ENCODE measurements around the gene MICAL2. TPM values are rescaled to one million over a fixed set of nuclear protein-coding genes. Genes with fewer than 3 reads are reported as not detected.

The MICAL2 gene
- total and polyA plus RNA-seq, 2 of the 8 experiments (the other 6 are each of a cell fraction or from before 2014, with no cell fraction given), result 1.3 to 4.1 TPM

GRCh38 chr11:12077535-12078280 lies 32.7 kb upstream of the MICAL2 start:
- no peaks in the 10 kb centered on the region for H3K36me3 ChIP-seq (ENCODE audit: control insufficient read depth in 2 of 4, insufficient read depth in 4 of 4, low read length in 3 of 4)
- H3K14ac ChIP-seq (ENCODE audit: insufficient read length), result no peak overlapping the region
- H2BK20ac ChIP-seq (ENCODE audit: low read length), result no peak overlapping the region; the same call in 1 of the 2 replicates
- DNase-seq (ENCODE audit: low read depth in 1 of 2, low spot score in 2 of 2) (no peak), FAIRE-seq (no peak)
- POLR2A ChIA-PET (ENCODE audit: partially characterized antibody), result interaction anchor here (0.7 kb wide), 1 partner anchor 174 kb away, joined by 3 read pairs; no protein-coding TSS in a partner anchor
- H3K4me3 ChIP-seq (ENCODE audit: extremely low read depth in 1 of 4, insufficient read depth in 2 of 4, low read depth in 3 of 4, low read length in 4 of 4), result no peak overlapping the region
- H3K23me2 ChIP-seq (ENCODE audit: low read depth, low read length), result no peaks in the 10 kb centered on the region
- no peaks in the 10 kb centered on the region for H3K9me3 ChIP-seq (ENCODE audit: insufficient read depth in 2 of 2, low read depth in 1 of 2, low read length in 1 of 2)
- no peak overlapping the region for H4K5ac ChIP-seq (ENCODE audit: insufficient read length, low read depth, low read length)
- H2BK15ac ChIP-seq (ENCODE audit: low read length), result no peak overlapping the region
- H3K23ac ChIP-seq (ENCODE audit: insufficient read length), result no peak overlapping the region
- H3K79me2 ChIP-seq (ENCODE audit: control insufficient read depth in 1 of 2, insufficient read depth in 2 of 2, low read length in 2 of 2), result no peaks in the 10 kb centered on the region
- no peak overlapping the region for H2BK5ac ChIP-seq (ENCODE audit: low read depth, low read length)
- H2AK5ac ChIP-seq (ENCODE audit: low read depth, low read length), result no peak overlapping the region; the same call in 1 of the 2 replicates
- no peak overlapping the region for H3K18ac ChIP-seq (ENCODE audit: extremely low read depth, low read length)
- H3K56ac ChIP-seq (replicated peaks; ENCODE audit: insufficient read length, low read depth, low read length), result no peak overlapping the region
- no peak overlapping the region for H4K91ac ChIP-seq (replicated peaks; ENCODE audit: insufficient read length, low read length)
- H3K4me2 ChIP-seq (ENCODE audit: insufficient read depth in 1 of 2, low read depth in 2 of 2, low read length in 2 of 2), result no peak overlapping the region
- no peak overlapping the region for H3K27ac ChIP-seq (ENCODE audit: low read depth, low read length)
- H2AFZ ChIP-seq (ENCODE audit: low read length), result no peak overlapping the region
- H2BK120ac ChIP-seq (replicated peaks; ENCODE audit: low read depth, low read length), result no peak overlapping the region
- no peak overlapping the region for H3K4ac ChIP-seq (replicated peaks; ENCODE audit: insufficient read length, low read depth, low read length)
- WGBS, 2 experiments (ENCODE audit: extremely low coverage in 1 of 2, insufficient coverage in 1 of 2, insufficient read length in 1 of 2, insufficient replicate concordance in 2 of 2, low coverage in 1 of 2, low lambda C conversion rate in 2 of 2, missing lambda C conversion rate in 1 of 2), result 89% methylated on average over 7 of the region's 7 CpGs; no CpG with 5 or more reads in 1 of the 2 experiments
- H3K4me1 ChIP-seq (replicated peaks in 1 of 4; ENCODE audit: control insufficient read depth in 3 of 4, insufficient read depth in 4 of 4, low read length in 3 of 4), result no peaks in the 10 kb centered on the region
- no peaks in the 10 kb centered on the region for H3K79me1 ChIP-seq (ENCODE audit: low read depth, low read length)
- CTCF ChIA-PET (ENCODE audit: partially characterized antibody), result interaction anchor here (0.6 to 7.3 kb wide), 10 partner anchors 10 to 203 kb away, joined by 3 to 28 read pairs (median 5); no protein-coding TSS in a partner anchor
- H2BK12ac ChIP-seq (ENCODE audit: low read depth, low read length), result no peak overlapping the region
- no peak overlapping the region for H3K9ac ChIP-seq (replicated peaks in 1 of 4; ENCODE audit: extremely low read depth in 1 of 4, low read depth in 3 of 4, low read length in 3 of 4)
- H4K8ac ChIP-seq (ENCODE audit: extremely low read depth, insufficient read depth, low read length), result no peak overlapping the region
- H3K27me3 ChIP-seq (replicated peaks in 1 of 4; ENCODE audit: control insufficient read depth in 3 of 4, extremely low read depth in 1 of 4, insufficient read depth in 3 of 4, low read length in 3 of 4), result no peaks in the 10 kb centered on the region
- no peaks in the 10 kb centered on the region for H4K20me1 ChIP-seq (replicated peaks in 1 of 2; ENCODE audit: control insufficient read depth in 1 of 2, insufficient read depth in 2 of 2, low read length in 2 of 2)
- no peak for TF ChIP-seq HDAC6 (IDR thresholded peaks at IDR 0.05; ENCODE audit: low read depth, low read length)
- TF ChIP-seq POLR2A (IDR thresholded peaks at IDR 0.05; ENCODE audit: control extremely low read depth in 1 of 2, low read depth in 2 of 2, low read length in 2 of 2), result no peak
- TF ChIP-seq EP300 (IDR thresholded peaks at IDR 0.05; ENCODE audit: borderline replicate concordance in 1 of 2, low read depth in 2 of 2, low read length in 2 of 2), result no peak
- no peak for TF ChIP-seq RFX5 (IDR thresholded peaks at IDR 0.05; ENCODE audit: borderline replicate concordance, low read depth, low read length)
- TF ChIP-seq SIN3A (conservative IDR thresholded peaks at IDR 0.05 in 1 of 2, IDR thresholded peaks at IDR 0.05 in 1 of 2; ENCODE audit: low read depth in 1 of 2, low read length in 2 of 2), result no peak
- TF ChIP-seq FOSL1 (IDR thresholded peaks at IDR 0.05; ENCODE audit: insufficient read depth, low read depth, low read length), result no peak
- no peak for TF ChIP-seq TCF12 (IDR thresholded peaks at IDR 0.05; ENCODE audit: low read depth, low read length)
- TF ChIP-seq BACH1 (IDR thresholded peaks at IDR 0.05; ENCODE audit: low read length), result no peak
- no peak for TF ChIP-seq SIX5 (IDR thresholded peaks at IDR 0.05; ENCODE audit: low read depth, low read length)
- TF ChIP-seq JUND (IDR thresholded peaks at IDR 0.05; ENCODE audit: low read length), result no peak
- TF ChIP-seq BRCA1 (IDR thresholded peaks at IDR 0.05; ENCODE audit: low read depth, low read length), result no peak
- no peak for TF ChIP-seq NANOG (IDR thresholded peaks at IDR 0.05; ENCODE audit: insufficient read depth, low read depth, low read length, poor library complexity, severe bottlenecking)
- no peak for TF ChIP-seq ASH2L (IDR thresholded peaks at IDR 0.05; ENCODE audit: low read length)
- no peak for TF ChIP-seq POU5F1 (IDR thresholded peaks at IDR 0.05; ENCODE audit: low read depth, low read length)

Measured in H1 (cell line).